HAP-1 (cell line): ENCODE data around the gene MRRF.
"Not testable (repeated sequence)": the region's sequence is repeated elsewhere in the genome, so short reads cannot be mapped to it uniquely, and the experiment has no call there.

Experiments used
- DNase-seq, 2 experiments: peaks; one replicate each; pipeline ENCODE4 v3.0.0-alpha.2; 2016 to 2020; ENCODE audit warnings: low spot score in 2 of 2
- H3K27me3 ChIP-seq: fragments of 250-450 bp; sonication (Bioruptor Pico); 2 replicates; pipeline ENCODE4 v1.5.1; 2020; ENCODE audit warnings: low read depth, mild to moderate bottlenecking, moderate library complexity
- H3K36me3 ChIP-seq: fragments of 250-450 bp; sonication (Bioruptor Pico); replicated peaks from 2 replicates; pipeline ENCODE4 v1.5.1; 2020; ENCODE audit warnings: mild to moderate bottlenecking
- H3K4me1 ChIP-seq: fragments of 250-450 bp; sonication (Bioruptor Pico); 2 replicates; pipeline ENCODE4 v1.5.1; 2020; ENCODE audit warnings: mild to moderate bottlenecking
- H3K4me3 ChIP-seq: fragments of 250-450 bp; sonication (Bioruptor Pico); 2 replicates; pipeline ENCODE4 v1.5.1; 2020; ENCODE audit warnings: mild to moderate bottlenecking, moderate library complexity
- H3K9me3 ChIP-seq: fragments of 250-450 bp; sonication (Bioruptor Pico); 2 replicates; pipeline ENCODE4 v1.5.1; 2020; ENCODE audit warnings: mild to moderate bottlenecking, moderate library complexity
- in situ Hi-C: fragments of 300-500 bp; cut with MboI; formaldehyde crosslinking; loops from 3 replicates; pipeline ENCODE4 v1.14.3; 2020; ENCODE audit warnings: low sequenced_read_pairs, inconsistent platforms, mixed read lengths

The MRRF gene

GRCh38 chr9:122350577-122351355, 86.1 kb downstream of the MRRF start:
- Histone ChIP-seq H3K4me1 (no peaks in the 10 kb centered on the region), H3K4me3 (no peak overlapping the region), H3K9me3 (no peaks in the 10 kb centered on the region), H3K36me3 (no peaks in the 10 kb centered on the region), H3K27me3 (0 out of 2 replicates have a peak, but pooled peaks cover 2% of the 10 kb centered on the region)
- peak; percentile 67 to 86 for DNase-seq
- in situ Hi-C loops: no loop called here

GRCh38 chr9:122354536-122355199, 90.0 kb downstream of the MRRF start:
- no peak for DNase-seq
- no peaks in the 10 kb centered on the region for H3K36me3 ChIP-seq
- H3K4me1 ChIP-seq: no peaks in the 10 kb centered on the region
- no peak overlapping the region for H3K4me3 ChIP-seq
- H3K9me3 ChIP-seq: no peaks in the 10 kb centered on the region
- 0 out of 2 replicates have a peak, but pooled peaks cover 2% of the 10 kb centered on the region for H3K27me3 ChIP-seq
- in situ Hi-C loops: no loop called here

GRCh38 chr9:122355336-122355875, 90.7 kb downstream of the MRRF start:
- in situ Hi-C loops: no loop called here
- no peak for DNase-seq
- H3K4me1 ChIP-seq: no peaks in the 10 kb centered on the region
- H3K36me3 ChIP-seq: no peaks in the 10 kb centered on the region
- H3K9me3 ChIP-seq: no peaks in the 10 kb centered on the region
- H3K27me3 ChIP-seq: no peaks in the 10 kb centered on the region
- no peak overlapping the region for H3K4me3 ChIP-seq

- H3K9me3 ChIP-seq: no peaks in the 10 kb centered on the region
- H3K27me3 ChIP-seq: no peaks in the 10 kb centered on the region
- H3K4me1 ChIP-seq: no peaks in the 10 kb centered on the region
- in situ Hi-C loops: no loop called here
- no peaks in the 10 kb centered on the region for H3K36me3 ChIP-seq
- peak in 1 of 2 experiments; percentile 27 for DNase-seq
- no peak overlapping the region for H3K4me3 ChIP-seq
These were observed 91.9 kb downstream of the MRRF start for GRCh38 chr9:122356627-122357026.

GRCh38 chr9:122360891-122361290, 96.2 kb downstream of the MRRF start:
- no peaks in the 10 kb centered on the region for H3K9me3 ChIP-seq
- no peaks in the 10 kb centered on the region for H3K27me3 ChIP-seq
- in situ Hi-C loops: no loop called here
- no peak overlapping the region for H3K4me3 ChIP-seq
- H3K36me3 ChIP-seq: no peaks in the 10 kb centered on the region
- DNase-seq: no peak
- no peaks in the 10 kb centered on the region for H3K4me1 ChIP-seq

- in situ Hi-C loops: not testable (repeated sequence)
These were observed 98.4 kb downstream of the MRRF start for GRCh38 chr9:122363131-122363530.

GRCh38 chr9:122364117-122364782, 99.6 kb downstream of the MRRF start:
- in situ Hi-C loops: no loop called here
- Histone ChIP-seq H3K27me3 (no peaks in the 10 kb centered on the region), H3K36me3 (no peaks in the 10 kb centered on the region), H3K4me3 (no peak overlapping the region), H3K9me3 (no peaks in the 10 kb centered on the region), H3K4me1 (no peaks in the 10 kb centered on the region)
- no peak for DNase-seq

More at GRCh38 chr9:122363131-122363530, 98.4 kb downstream of the MRRF start:
- not testable (repeated sequence) for H3K4me1 ChIP-seq, H3K4me3 ChIP-seq, DNase-seq, H3K36me3 ChIP-seq, H3K9me3 ChIP-seq, H3K27me3 ChIP-seq

GRCh38 chr9:122364783-122365150, 100.1 kb downstream of the MRRF start:
- in situ Hi-C loops: no loop called here
- Histone ChIP-seq H3K36me3 (no peaks in the 10 kb centered on the region), H3K9me3 (no peaks in the 10 kb centered on the region), H3K27me3 (no peaks in the 10 kb centered on the region), H3K4me1 (no peaks in the 10 kb centered on the region), H3K4me3 (no peak overlapping the region)
- DNase-seq: no peak

- Histone ChIP-seq H3K9me3 (no peaks in the 10 kb centered on the region), H3K36me3 (no peaks in the 10 kb centered on the region), H3K4me3 (no peak overlapping the region), H3K27me3 (no peaks in the 10 kb centered on the region; the same call in 1 of the 2 replicates), H3K4me1 (0 out of 2 replicates have a peak, but pooled peaks cover 2% of the 10 kb centered on the region)
- in situ Hi-C loops: no loop called here
- DNase-seq: no peak
These were observed 101.5 kb downstream of the MRRF start for GRCh38 chr9:122366074-122366660.

GRCh38 chr9:122367065-122367464, 102.4 kb downstream of the MRRF start:
- H3K4me3 ChIP-seq: no peak overlapping the region
- H3K4me1 ChIP-seq: 0 out of 2 replicates have a peak, but pooled peaks cover 4% of the 10 kb centered on the region
- no peaks in the 10 kb centered on the region; the same call in 1 of the 2 replicates for H3K27me3 ChIP-seq
- in situ Hi-C loops: no loop called here
- no peak for DNase-seq
- no peaks in the 10 kb centered on the region for H3K36me3 ChIP-seq
- no peaks in the 10 kb centered on the region for H3K9me3 ChIP-seq

- Histone ChIP-seq H3K4me1 (0 out of 2 replicates have a peak, but pooled peaks cover 4% of the 10 kb centered on the region), H3K36me3 (no peaks in the 10 kb centered on the region), H3K4me3 (no peak overlapping the region), H3K9me3 (no peaks in the 10 kb centered on the region), H3K27me3 (no peaks in the 10 kb centered on the region; the same call in 1 of the 2 replicates)
- in situ Hi-C loops: no loop called here
- DNase-seq: no peak
These were observed 103.2 kb downstream of the MRRF start for GRCh38 chr9:122367774-122368460.

GRCh38 chr9:122368642-122369041, 104.0 kb downstream of the MRRF start:
- H3K4me3 ChIP-seq: no peak overlapping the region
- in situ Hi-C loops: no loop called here
- H3K36me3 ChIP-seq: no peaks in the 10 kb centered on the region
- no peaks in the 10 kb centered on the region; the same call in 1 of the 2 replicates for H3K27me3 ChIP-seq
- no peaks in the 10 kb centered on the region for H3K9me3 ChIP-seq
- H3K4me1 ChIP-seq: 0 out of 2 replicates have a peak, but pooled peaks cover 4% of the 10 kb centered on the region
- no peak for DNase-seq

- in situ Hi-C loops: loop anchor here (10.0 kb wide), 1 partner anchor 434 kb away; the partner anchor contains the start of gene OR1K1
These were observed 105.6 kb downstream of the MRRF start for GRCh38 chr9:122370303-122370702.

More at GRCh38 chr9:122370303-122370702, 105.6 kb downstream of the MRRF start:
- Histone ChIP-seq H3K36me3 (no peaks in the 10 kb centered on the region), H3K27me3 (no peaks in the 10 kb centered on the region; the same call in 1 of the 2 replicates), H3K4me1 (0 out of 2 replicates have a peak, but pooled peaks cover 4% of the 10 kb centered on the region), H3K4me3 (no peak overlapping the region), H3K9me3 (no peaks in the 10 kb centered on the region)
- DNase-seq: no peak
